Left lung (tissue), 10 donors: Measurements from ENCODE around the gene MACC1. TPM values are rescaled to one million over a fixed set of nuclear protein-coding genes. Genes with fewer than 3 reads are reported as not detected.

Experiments used
- ATAC-seq: fragments of 200-7000 bp; cut with Tn5 transposase; one replicate; pipeline ENCODE4 v1.9.1; 2020; ENCODE audit warnings: moderate library complexity
- DNase-seq, 4 donors: peaks; one replicate each; pipeline ENCODE4 v3.0.0-alpha.2; 2013 to 2020
- H3K27ac ChIP-seq, 2 donors: fragments of 200-600 bp; sonication (generic) in 1 of 2; one replicate each; pipeline versions ENCODE4 v1.5.0 to v1.8.0; 2020 to 2021
- H3K27me3 ChIP-seq, 2 donors: fragments of 200-600 bp; sonication (generic) in 1 of 2; one replicate each; pipeline versions ENCODE4 v1.5.0 to v1.8.0; 2020 to 2021
- H3K36me3 ChIP-seq, 2 donors: fragments of 200-600 bp; sonication (generic) in 1 of 2; one replicate each; pipeline versions ENCODE4 v1.5.0 to v1.8.0; 2020 to 2021
- H3K4me1 ChIP-seq, 2 donors: fragments of 200-600 bp; one replicate each; pipeline ENCODE4 v1.8.0; 2021
- H3K4me3 ChIP-seq, 2 donors: fragments of 200-600 bp; sonication (generic) in 1 of 2; one replicate each; pipeline versions ENCODE4 v1.5.0 to v1.8.0; 2020 to 2021; ENCODE audit warnings: mild to moderate bottlenecking in 1 of 2
- H3K9me3 ChIP-seq, 2 donors: fragments of 200-600 bp; sonication (generic) in 1 of 2; one replicate each; pipeline versions ENCODE4 v1.5.0 to v1.8.0; 2020 to 2021
- CTCF ChIP-seq, 2 donors: fragments of 200-600 bp; sonication (generic) in 1 of 2; IDR thresholded peaks; one replicate each; pipeline versions ENCODE4 v1.5.0 to v1.8.0; 2021; ENCODE audit warnings: antibody characterized with exemption in 2 of 2
- intact Hi-C, 2 donors: fragments of 100-400 bp; cut with DNase I; formaldehyde crosslinking; loops; one replicate each; pipeline versions ENCODE4 v1.11.2 to v1.14.2; 2022
- polyA plus RNA-seq, 6 donors: library from polyadenylated mRNA; unstranded; fragments of 120-200 nt; gene quantifications; one replicate each; pipeline ENCODE4 v1.2.1, GENCODE V29; 2013; ENCODE audit not compliant: insufficient read length in 6 of 6
- total RNA-seq, 2 donors: library from RNA; stranded (reverse); fragmentation: NEBNext Ultra II Directional; extraction: Animal tissue kit (Norgen Biotek cat#: 25700); gene quantifications; one replicate each; pipeline ENCODE4 v1.2.1, GENCODE V29; 2021
- donor health status: DM: no; HTN: yes; CAD: no.
- donor health status: DM: no; HTN: no; CAD: no.

Gene MACC1
- total and polyA plus RNA-seq, 8 donors, result 8.5 to 36.2 (median 12.2) TPM

- DNase-seq (peak in 1 of 4 donors; percentile 24), ATAC-seq (peak; percentile 72)
- Histone ChIP-seq H3K9me3 (no peaks in the 10 kb centered on the region), H3K4me3 (no peak overlapping the region), H3K4me1 (peaks cover 0 to 6% of the 10 kb centered on the region in 2 donors), H3K27ac (no peak overlapping the region), H3K27me3 (no peaks in the 10 kb centered on the region), H3K36me3 (no peaks in the 10 kb centered on the region)
- intact Hi-C loops, result no loop called here
- TF ChIP-seq CTCF (IDR thresholded peaks at IDR 0.05), result peak in 1 of 2 donors; percentile 15
Observed at GRCh38 chr7:20158684-20159083, 58.5 kb downstream of the MACC1 start.

DNA sequence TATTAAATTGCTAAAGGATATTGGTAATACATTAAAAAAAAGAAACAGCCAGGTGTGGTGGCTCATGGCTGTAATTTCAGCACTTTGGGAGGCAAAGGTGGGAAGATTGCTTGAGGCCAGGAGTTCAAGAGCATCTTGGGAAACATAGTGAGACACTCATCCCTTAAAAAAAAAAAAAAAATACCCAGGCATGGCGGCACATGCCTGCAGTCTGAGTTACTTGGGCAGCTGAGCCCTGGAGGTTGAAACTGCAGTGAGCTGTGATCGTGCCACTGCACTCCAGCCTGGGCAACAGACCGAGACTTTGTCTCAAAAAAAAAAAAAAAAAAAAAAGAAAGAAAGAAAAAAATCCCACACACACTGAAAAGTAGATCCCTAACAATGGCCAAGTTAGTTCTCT, 59.7 kb downstream of the MACC1 start:
- intact Hi-C loops, result no loop called here
- no peak for DNase-seq

DNA sequence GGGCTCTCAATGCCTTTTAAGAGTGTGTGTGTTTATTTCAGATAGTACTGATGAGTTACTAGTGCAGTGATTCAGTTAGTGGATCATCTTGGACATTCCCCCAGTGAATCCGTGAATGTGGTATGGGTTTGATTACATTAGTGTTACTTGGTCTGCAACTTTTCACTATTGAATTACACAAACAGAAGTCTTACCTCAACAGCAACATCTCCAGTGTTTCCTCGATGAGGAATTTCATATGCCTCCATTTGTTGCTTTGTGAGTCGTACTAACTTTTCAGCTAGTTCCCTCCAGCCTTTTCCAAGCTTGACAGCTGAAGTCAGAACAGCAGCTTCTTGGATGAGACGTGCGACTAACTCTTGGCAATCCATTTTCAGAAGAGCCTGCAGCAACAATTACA, 63.2 kb downstream of the MACC1 start:
- DNase-seq, result no peak
- H3K36me3 ChIP-seq, result no peaks in the 10 kb centered on the region
- H3K27ac ChIP-seq, result no peak overlapping the region
- no peaks in the 10 kb centered on the region for H3K27me3 ChIP-seq
- H3K4me1 ChIP-seq, result peaks cover 0 to 17% of the 10 kb centered on the region in 2 donors
- no peaks in the 10 kb centered on the region for H3K9me3 ChIP-seq
- intact Hi-C loops, result no loop called here
- no peak for ATAC-seq
- H3K4me3 ChIP-seq, result no peak overlapping the region
- TF ChIP-seq CTCF (IDR thresholded peaks at IDR 0.05), result no peak

More for the DNA sequence above, 59.7 kb downstream of the MACC1 start:
- Histone ChIP-seq H3K4me3 (no peak overlapping the region), H3K27ac (no peak overlapping the region), H3K36me3 (no peaks in the 10 kb centered on the region), H3K9me3 (no peaks in the 10 kb centered on the region), H3K27me3 (no peaks in the 10 kb centered on the region), H3K4me1 (peaks cover 0 to 5% of the 10 kb centered on the region in 2 donors)
- TF ChIP-seq CTCF (IDR thresholded peaks at IDR 0.05), result no peak
- ATAC-seq, result no peak

- peaks cover 0 to 16% of the 10 kb centered on the region in 2 donors for H3K4me1 ChIP-seq
- H3K36me3 ChIP-seq, result no peaks in the 10 kb centered on the region
- no peak overlapping the region for H3K27ac ChIP-seq
- TF ChIP-seq CTCF (IDR thresholded peaks at IDR 0.05), result no peak
- no peak for DNase-seq
- H3K9me3 ChIP-seq, result no peaks in the 10 kb centered on the region
- no peaks in the 10 kb centered on the region for H3K27me3 ChIP-seq
- intact Hi-C loops, result no loop called here
- H3K4me3 ChIP-seq, result no peak overlapping the region
- no peak for ATAC-seq
Observed at GRCh38 chr7:20153567-20153966, 63.6 kb downstream of the MACC1 start.

DNA sequence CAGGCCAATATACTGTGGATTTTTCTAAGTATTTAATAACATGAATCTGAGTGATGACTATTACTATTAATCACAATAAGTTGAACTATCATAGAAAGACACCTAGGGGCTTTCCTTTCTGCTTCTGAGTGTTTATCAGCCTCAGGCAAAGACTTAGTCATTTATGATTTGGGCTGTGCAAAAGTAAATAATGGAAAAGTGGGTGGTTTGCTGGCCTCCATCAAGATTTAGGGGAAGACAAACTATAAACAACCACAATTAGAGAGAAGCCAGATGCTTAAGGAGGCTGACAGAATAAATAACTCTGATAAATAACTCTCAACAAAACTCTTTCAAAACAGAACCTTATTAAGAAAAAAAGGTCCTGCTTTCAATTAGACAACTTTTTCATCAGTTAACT, 64.7 kb downstream of the MACC1 start:
- ATAC-seq (no peak), DNase-seq (no peak)
- intact Hi-C loops, result no loop called here
- Histone ChIP-seq H3K36me3 (no peaks in the 10 kb centered on the region), H3K27me3 (no peaks in the 10 kb centered on the region), H3K27ac (no peak overlapping the region), H3K4me3 (no peak overlapping the region), H3K9me3 (no peaks in the 10 kb centered on the region), H3K4me1 (peaks cover 0 to 12% of the 10 kb centered on the region in 2 donors)
- TF ChIP-seq CTCF (IDR thresholded peaks at IDR 0.05), result no peak
